GM19395 (cell line): ENCODE measurements around the gene RFTN1.

Source experiments
- ATAC-seq: cut with Tn5 transposase; IDR thresholded peaks from one replicate; pipeline ENCODE4 v1.9.1; 2021; ENCODE audit warnings: mild to moderate bottlenecking, moderate library complexity; ENCODE audit not compliant: unreplicated experiment

RFTN1 gene

GRCh38 chr3:16513141-16514020 lies at the start of gene RFTN1:
RFTN1 (minus strand) TSS chr3:16513699; CDS start chr3:16493869, 19,830 bp downstream.
- ATAC-seq = no peak

- no peak for ATAC-seq
These were observed 46.3 kb upstream of the RFTN1 start for GRCh38 chr3:16559653-16560365.

GRCh38 chr3:16554126-16554525 lies 40.6 kb upstream of the RFTN1 start:
- no peak for ATAC-seq

- no peak for ATAC-seq
These were observed 39.3 kb upstream of the RFTN1 start for GRCh38 chr3:16552757-16553156.

- ATAC-seq = no peak
These were observed 38.0 kb upstream of the RFTN1 start for GRCh38 chr3:16551342-16551976.

GRCh38 chr3:16550676-16551341 lies 37.3 kb upstream of the RFTN1 start:
- ATAC-seq = peak; percentile 95

- ATAC-seq = peak; percentile 38
These were observed 36.8 kb upstream of the RFTN1 start for GRCh38 chr3:16550305-16550675.

- ATAC-seq = no peak
These were observed 35.2 kb upstream of the RFTN1 start for GRCh38 chr3:16548721-16549120.

- ATAC-seq = no peak
These were observed 34.3 kb upstream of the RFTN1 start for GRCh38 chr3:16547561-16548357.

- no peak for ATAC-seq
These were observed 32.9 kb upstream of the RFTN1 start for GRCh38 chr3:16546186-16547010.

- no peak for ATAC-seq
These were observed 32.1 kb upstream of the RFTN1 start for GRCh38 chr3:16545413-16546185.

- no peak for ATAC-seq
These were observed 29.9 kb upstream of the RFTN1 start for GRCh38 chr3:16543242-16543864.

- ATAC-seq = no peak
These were observed 25.0 kb upstream of the RFTN1 start for GRCh38 chr3:16538507-16538906.

- ATAC-seq = no peak
These were observed 23.5 kb upstream of the RFTN1 start for GRCh38 chr3:16536996-16537395.

- no peak for ATAC-seq
These were observed 22.8 kb upstream of the RFTN1 start for GRCh38 chr3:16536344-16536663.

- no peak for ATAC-seq
These were observed 21.3 kb upstream of the RFTN1 start for GRCh38 chr3:16534640-16535262.

GRCh38 chr3:16533928-16534574 lies 20.6 kb upstream of the RFTN1 start:
- ATAC-seq = no peak
